Mammary microvascular endothelial cell (primary cell): ENCODE data around the gene IL17F. TPM values are rescaled to one million over a fixed set of nuclear protein-coding genes. Genes with fewer than 3 reads are reported as not detected.

Experiments
- total RNA-seq: library from RNA; depleted of rRNA; stranded (reverse); fragments of >200 nt; gene quantifications from 2 replicates; pipeline ENCODE4 v1.2.3, GENCODE V29; 2015

IL17F gene
- not detected in 2 replicates for total RNA-seq

GRCh38 chr6:52244400-52244799 is at the start of gene IL17F:
TSS of gene IL17F (minus strand) at chr6:52244500. CDS start at chr6:52244429, 71 bp downstream.

GRCh38 chr6:52284460-52285176 is 40.3 kb upstream of the IL17F start, which contains the start of gene MCM3:
TSS of gene MCM3 (minus strand) at chr6:52284742. CDS start at chr6:52284674, 68 bp downstream.

Other genes starting within 250 kb of the IL17F start
- not detected in 2 replicates for gene PKHD1, start 156.9 kb downstream of the IL17F start, total RNA-seq
- not detected in 2 replicates for gene IL17A, start 58.1 kb downstream of the IL17F start, total RNA-seq
- 84.2 and 94.4 TPM in 2 replicates for gene MCM3, start 40.2 kb upstream of the IL17F start, total RNA-seq
- gene PAQR8, start 117.7 kb upstream of the IL17F start, total RNA-seq, result 5.8 and 6.7 TPM in 2 replicates
- gene EFHC1, start 175.8 kb upstream of the IL17F start, total RNA-seq, result 12.6 and 12.9 TPM in 2 replicates